GM12892 (cell line): ENCODE data around the gene RNU11.

Experiments used
- POLR2A ChIP-seq: IDR thresholded peaks from 2 replicates; pipeline ENCODE4 v1.6.1; 2011; ENCODE audit warnings: low read depth, low read length, control low read depth
- TAF1 ChIP-seq: IDR thresholded peaks from 2 replicates; pipeline ENCODE4 v1.6.1; 2011; ENCODE audit warnings: low read depth, mild to moderate bottlenecking, control low read depth, low read length, borderline replicate concordance

DNA sequence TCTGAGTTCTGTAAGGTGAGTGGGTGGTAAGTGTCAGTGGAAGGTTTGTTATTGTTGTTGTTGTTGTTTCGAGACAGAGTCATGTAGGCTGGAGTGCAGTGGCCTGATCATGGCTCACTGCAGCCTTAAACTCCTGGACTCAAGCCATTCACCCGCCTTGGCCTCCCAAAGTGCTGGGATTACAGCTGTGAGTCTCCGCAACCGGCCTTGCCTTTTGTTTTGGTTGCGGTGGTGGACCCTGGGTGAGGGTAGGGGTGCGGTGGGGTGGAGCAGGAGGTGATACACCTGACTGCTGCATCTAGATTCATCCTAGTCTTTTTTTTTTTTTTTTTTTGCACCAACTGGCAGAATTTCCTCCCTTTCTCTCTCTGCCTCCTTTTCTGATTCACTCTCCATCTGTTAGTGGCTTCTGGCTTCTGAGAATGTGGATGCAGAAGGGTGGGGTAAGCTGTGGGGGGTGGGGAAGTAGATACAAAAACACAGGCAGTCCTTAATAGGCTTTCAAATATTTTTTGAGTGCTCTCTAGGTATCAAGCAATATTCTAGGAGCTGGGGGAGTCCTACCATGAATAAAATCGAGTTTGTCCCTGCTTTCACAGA, 15.6 kb downstream of the RNU11 start:
- TF ChIP-seq TAF1 (no peak), POLR2A (no peak)
